ENCODE results near the gene TMEM272.

Gene TMEM272

GRCh38 chr13:51816604-51817249 lies 28.2 kb downstream of the TMEM272 start:
- TF ChIP-seq HDGF (IDR thresholded peaks at IDR 0.05; ENCODE audit: borderline replicate concordance) (no peak), ZNF384 (IDR thresholded peaks at IDR 0.05) (no peak), L3MBTL2 (conservative IDR thresholded peaks at IDR 0.05) (no peak), LEF1 (IDR thresholded peaks at IDR 0.05; ENCODE audit: borderline replicate concordance) (no peak), FOXM1 (IDR thresholded peaks at IDR 0.05; ENCODE audit: borderline replicate concordance) (no peak), PKNOX1 (IDR thresholded peaks at IDR 0.05) (no peak), CTBP1 (IDR thresholded peaks at IDR 0.05; ENCODE audit: borderline replicate concordance) (no peak), SUZ12 (IDR thresholded peaks at IDR 0.05) (no peak), FOXA1 (IDR thresholded peaks at IDR 0.05) (no peak), TARDBP (IDR thresholded peaks at IDR 0.05) (no peak), NFRKB (IDR thresholded peaks at IDR 0.05) (no peak), ARNT (IDR thresholded peaks at IDR 0.05) (no peak), FOXK2 (IDR thresholded peaks at IDR 0.05) (no peak), SP1 (IDR thresholded peaks at IDR 0.05) (no peak), BHLHE40 (IDR thresholded peaks at IDR 0.05; ENCODE audit: borderline replicate concordance) (no peak), ELF4 (IDR thresholded peaks at IDR 0.05) (no peak)
- POLR2A ChIA-PET = no interaction called here
- CTCF ChIA-PET = interaction anchor here (0.6 to 1.4 kb wide), 3 partner anchors 19 to 382 kb away, joined by 3 to 8 read pairs (median 5); no protein-coding TSS in a partner anchor
- no peak for DNase-seq (ENCODE audit: extremely low spot score)

DNA sequence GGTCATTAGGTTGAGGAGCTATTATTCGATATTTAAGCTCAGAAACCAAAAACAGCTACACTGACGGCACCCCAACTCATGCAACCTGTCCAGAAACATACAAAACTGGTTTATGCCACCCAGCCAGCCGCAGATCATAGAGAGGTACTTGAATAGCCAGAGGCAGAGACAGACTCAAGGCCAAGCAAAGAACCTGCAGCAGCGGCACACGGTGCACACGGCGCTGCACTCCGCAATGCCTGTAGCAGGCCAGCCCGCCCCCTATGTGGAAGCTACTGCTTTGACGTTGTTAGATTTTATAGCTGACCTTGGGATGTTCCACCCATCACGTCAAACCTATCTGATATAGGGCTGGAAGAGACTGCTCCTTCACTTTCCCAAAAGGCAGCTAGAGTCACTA lies 29.1 kb downstream of the TMEM272 start:
- no peak for DNase-seq (ENCODE audit: extremely low spot score)
- TF ChIP-seq NFRKB (IDR thresholded peaks at IDR 0.05) = no peak
- no peak for TF ChIP-seq BHLHE40 (IDR thresholded peaks at IDR 0.05; ENCODE audit: borderline replicate concordance)
- no peak for TF ChIP-seq TARDBP (IDR thresholded peaks at IDR 0.05)
- no peak for TF ChIP-seq FOXM1 (IDR thresholded peaks at IDR 0.05; ENCODE audit: borderline replicate concordance)
- no peak for TF ChIP-seq SUZ12 (IDR thresholded peaks at IDR 0.05)
- TF ChIP-seq ARNT (IDR thresholded peaks at IDR 0.05) = no peak
- no peak for TF ChIP-seq L3MBTL2 (conservative IDR thresholded peaks at IDR 0.05)
- TF ChIP-seq FOXA1 (IDR thresholded peaks at IDR 0.05) = no peak
- TF ChIP-seq ZNF384 (IDR thresholded peaks at IDR 0.05) = no peak
- TF ChIP-seq SP1 (IDR thresholded peaks at IDR 0.05) = no peak
- TF ChIP-seq FOXK2 (IDR thresholded peaks at IDR 0.05) = no peak
- TF ChIP-seq LEF1 (IDR thresholded peaks at IDR 0.05; ENCODE audit: borderline replicate concordance) = no peak
- TF ChIP-seq CTBP1 (IDR thresholded peaks at IDR 0.05; ENCODE audit: borderline replicate concordance) = no peak
- TF ChIP-seq ELF4 (IDR thresholded peaks at IDR 0.05) = no peak
- TF ChIP-seq PKNOX1 (IDR thresholded peaks at IDR 0.05) = no peak
- no peak for TF ChIP-seq HDGF (IDR thresholded peaks at IDR 0.05; ENCODE audit: borderline replicate concordance)
- POLR2A ChIA-PET = no interaction called here
- CTCF ChIA-PET = interaction anchor here (0.6 to 1.6 kb wide), 9 partner anchors 10 to 381 kb away, joined by 3 to 9 read pairs (median 4); no protein-coding TSS in a partner anchor

DNA sequence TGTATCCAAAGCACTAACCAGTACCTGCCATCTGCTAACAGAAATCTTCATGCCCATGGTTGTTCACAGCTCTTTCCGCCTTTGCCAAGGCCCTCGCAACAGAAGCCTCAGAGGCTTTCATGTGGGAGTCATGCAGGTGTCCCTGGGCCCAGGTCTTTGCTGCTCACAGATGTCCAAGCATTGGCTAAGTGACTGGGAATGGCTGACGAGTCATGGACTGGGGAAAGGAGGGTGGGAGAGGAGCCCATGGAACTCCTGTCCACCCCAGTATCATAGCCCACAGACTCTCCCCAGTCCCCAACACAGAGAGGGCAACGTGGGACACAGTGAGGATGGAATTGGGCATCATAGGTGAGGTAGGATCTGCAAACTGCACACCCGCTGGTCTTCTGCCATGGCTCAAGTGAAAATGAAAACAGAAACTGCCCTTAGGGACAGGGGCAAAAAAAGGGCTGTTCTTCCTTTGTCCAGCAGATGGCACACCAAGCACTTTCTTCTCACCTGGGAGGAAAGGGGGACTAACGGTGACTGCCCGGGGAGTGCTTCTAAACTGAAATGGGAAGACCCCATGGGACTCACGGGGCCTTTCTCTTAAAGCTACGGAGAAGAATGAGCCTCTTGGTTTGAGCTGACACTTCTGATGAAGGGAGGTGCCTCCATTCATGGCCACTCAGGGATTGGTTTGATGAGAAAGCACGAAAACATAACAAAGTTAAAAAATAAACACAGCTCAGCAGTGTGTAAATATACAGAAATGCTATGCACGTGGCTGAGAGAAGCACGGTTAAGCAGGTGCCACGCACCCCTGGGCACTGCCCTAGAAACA lies 29.9 kb downstream of the TMEM272 start:
- no peak for TF ChIP-seq BHLHE40 (IDR thresholded peaks at IDR 0.05; ENCODE audit: borderline replicate concordance)
- TF ChIP-seq FOXM1 (IDR thresholded peaks at IDR 0.05; ENCODE audit: borderline replicate concordance) = no peak
- no peak for TF ChIP-seq PKNOX1 (IDR thresholded peaks at IDR 0.05)
- no peak for TF ChIP-seq ZNF384 (IDR thresholded peaks at IDR 0.05)
- TF ChIP-seq CTBP1 (IDR thresholded peaks at IDR 0.05; ENCODE audit: borderline replicate concordance) = no peak
- TF ChIP-seq ARNT (IDR thresholded peaks at IDR 0.05) = no peak
- no peak for TF ChIP-seq FOXA1 (IDR thresholded peaks at IDR 0.05)
- TF ChIP-seq FOXK2 (IDR thresholded peaks at IDR 0.05) = no peak
- no peak for TF ChIP-seq L3MBTL2 (conservative IDR thresholded peaks at IDR 0.05)
- TF ChIP-seq LEF1 (IDR thresholded peaks at IDR 0.05; ENCODE audit: borderline replicate concordance) = no peak
- TF ChIP-seq NFRKB (IDR thresholded peaks at IDR 0.05) = no peak
- no peak for TF ChIP-seq ELF4 (IDR thresholded peaks at IDR 0.05)
- TF ChIP-seq HDGF (IDR thresholded peaks at IDR 0.05; ENCODE audit: borderline replicate concordance) = no peak
- no peak for TF ChIP-seq TARDBP (IDR thresholded peaks at IDR 0.05)
- no peak for TF ChIP-seq SP1 (IDR thresholded peaks at IDR 0.05)
- TF ChIP-seq SUZ12 (IDR thresholded peaks at IDR 0.05) = no peak
- ChIA-PET CTCF (interaction anchor here (0.7 to 1.6 kb wide), 10 partner anchors 9 to 313 kb away, joined by 3 to 9 read pairs (median 4); no protein-coding TSS in a partner anchor), POLR2A (no interaction called here)
- DNase-seq (ENCODE audit: extremely low spot score) = peak; percentile 77

DNA sequence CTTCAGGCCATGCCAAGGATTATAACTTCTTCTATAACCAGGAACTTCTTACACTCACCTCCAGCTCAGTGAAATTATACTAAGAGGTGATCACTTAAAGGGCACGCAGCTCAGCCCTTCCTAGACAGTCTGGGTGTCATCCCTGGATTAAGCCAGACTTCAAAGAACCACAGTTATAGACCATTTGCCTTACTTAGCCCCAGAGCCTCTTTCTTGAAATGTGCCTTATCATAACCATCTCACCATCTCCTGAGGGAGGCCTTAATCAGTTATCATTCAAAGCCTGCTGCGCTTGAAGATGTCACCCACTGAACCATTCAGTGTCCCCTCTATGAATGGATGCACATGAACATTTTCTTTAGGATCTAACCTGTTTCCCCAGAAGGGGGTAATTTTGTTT lies 30.9 kb downstream of the TMEM272 start:
- POLR2A ChIA-PET = no interaction called here

More for the DNA sequence above, 30.9 kb downstream of the TMEM272 start:
- DNase-seq (ENCODE audit: extremely low spot score) = no peak
- TF ChIP-seq ELF4 (IDR thresholded peaks at IDR 0.05) (no peak), NFRKB (IDR thresholded peaks at IDR 0.05) (no peak), HDGF (IDR thresholded peaks at IDR 0.05; ENCODE audit: borderline replicate concordance) (no peak), CTBP1 (IDR thresholded peaks at IDR 0.05; ENCODE audit: borderline replicate concordance) (no peak), FOXK2 (IDR thresholded peaks at IDR 0.05) (no peak), SP1 (IDR thresholded peaks at IDR 0.05) (no peak), BHLHE40 (IDR thresholded peaks at IDR 0.05; ENCODE audit: borderline replicate concordance) (no peak), ZNF384 (IDR thresholded peaks at IDR 0.05) (no peak), FOXM1 (IDR thresholded peaks at IDR 0.05; ENCODE audit: borderline replicate concordance) (no peak), PKNOX1 (IDR thresholded peaks at IDR 0.05) (no peak), TARDBP (IDR thresholded peaks at IDR 0.05) (no peak), ARNT (IDR thresholded peaks at IDR 0.05) (no peak), LEF1 (IDR thresholded peaks at IDR 0.05; ENCODE audit: borderline replicate concordance) (no peak), FOXA1 (IDR thresholded peaks at IDR 0.05) (no peak), L3MBTL2 (conservative IDR thresholded peaks at IDR 0.05) (no peak), SUZ12 (IDR thresholded peaks at IDR 0.05) (no peak)
- CTCF ChIA-PET = interaction anchor here (1.3 to 1.6 kb wide), 3 partner anchors 9 to 36 kb away, joined by 4 to 9 read pairs (median 4); no protein-coding TSS in a partner anchor

Data from HEK293T (cell line).